ENCODE measurements around the gene ANO7.

Gene ANO7

GRCh38 chr2:241228860-241229516 is 40.5 kb downstream of the ANO7 start:
- no peak for DNase-seq (ENCODE audit: low spot score)

GRCh38 chr2:241229563-241230401 is 41.3 kb downstream of the ANO7 start:
- DNase-seq (ENCODE audit: low spot score), result no peak

GRCh38 chr2:241230435-241230834 is 42.0 kb downstream of the ANO7 start:
- DNase-seq (ENCODE audit: low spot score), result no peak

- DNase-seq (ENCODE audit: low spot score), result no peak
Observed at GRCh38 chr2:241232736-241233575, 44.5 kb downstream of the ANO7 start.

GRCh38 chr2:241234066-241234790 is 45.8 kb downstream of the ANO7 start:
- DNase-seq (ENCODE audit: low spot score), result no peak

GRCh38 chr2:241234962-241235740 is 46.7 kb downstream of the ANO7 start:
- no peak for DNase-seq (ENCODE audit: low spot score)

GRCh38 chr2:241235859-241236593 is 47.5 kb downstream of the ANO7 start:
- no peak for DNase-seq (ENCODE audit: low spot score)

- DNase-seq (ENCODE audit: low spot score), result no peak
Observed at GRCh38 chr2:241237047-241237446, 48.6 kb downstream of the ANO7 start.

GRCh38 chr2:241237949-241238371 is 49.5 kb downstream of the ANO7 start:
- no peak for DNase-seq (ENCODE audit: low spot score)

- no peak for DNase-seq (ENCODE audit: low spot score)
Observed at GRCh38 chr2:241238693-241239198, 50.3 kb downstream of the ANO7 start.

GRCh38 chr2:241239552-241240202 is 51.2 kb downstream of the ANO7 start:
- no peak for DNase-seq (ENCODE audit: low spot score)

GRCh38 chr2:241240320-241241004 is 52.0 kb downstream of the ANO7 start:
- DNase-seq (ENCODE audit: low spot score), result no peak

GRCh38 chr2:241241669-241242068 is 53.2 kb downstream of the ANO7 start:
- DNase-seq (ENCODE audit: low spot score), result no peak

GRCh38 chr2:241242306-241242705 is 53.8 kb downstream of the ANO7 start:
- DNase-seq (ENCODE audit: low spot score), result no peak

- no peak for DNase-seq (ENCODE audit: low spot score)
Observed at GRCh38 chr2:241244368-241244767, 55.9 kb downstream of the ANO7 start.

GRCh38 chr2:241248289-241248688 is 59.8 kb downstream of the ANO7 start:
- DNase-seq (ENCODE audit: low spot score), result no peak

- no peak for DNase-seq (ENCODE audit: low spot score)
Observed at GRCh38 chr2:241248897-241249296, 60.4 kb downstream of the ANO7 start.

GRCh38 chr2:241249654-241250053 is 61.2 kb downstream of the ANO7 start:
- DNase-seq (ENCODE audit: low spot score), result no peak
